Nephron (organoid): ENCODE results near the gene SEPTIN10.

Source experiments
- H3K27ac Mint-ChIP-seq, 3 experiments: 2 replicates each; pipeline ENCODE4 v1.8.0; 2020; ENCODE audit warnings: mixed read lengths in 3 of 3, mild to moderate bottlenecking in 2 of 3, moderate library complexity in 1 of 3
- H3K27me3 Mint-ChIP-seq: 2 replicates; pipeline ENCODE4 v1.8.0; 2021; ENCODE audit warnings: low read depth, mild to moderate bottlenecking, moderate library complexity, mixed read lengths
- H3K36me3 Mint-ChIP-seq: 2 replicates; pipeline ENCODE4 v1.8.0; 2020; ENCODE audit warnings: low read depth, mixed read lengths
- H3K4me1 Mint-ChIP-seq: 2 replicates; pipeline ENCODE4 v1.8.0; 2020; ENCODE audit warnings: mixed read lengths
- H3K4me3 Mint-ChIP-seq, 3 experiments: 2 replicates each; pipeline ENCODE4 v1.8.0; 2020; ENCODE audit warnings: mild to moderate bottlenecking in 3 of 3, mixed read lengths in 3 of 3, moderate library complexity in 2 of 3
- H3K9me3 Mint-ChIP-seq: 2 replicates; pipeline ENCODE4 v1.8.0; 2020; ENCODE audit warnings: mixed read lengths
- TF ChIP-seq, protein P1 (sequence below), 3 experiments: fragments of 200-600 bp; sonication (generic); IDR thresholded peaks; one replicate each; pipeline ENCODE4 v1.5.0; 2021; ENCODE audit warnings: antibody characterized with exemption in 3 of 3; ENCODE audit not compliant: unreplicated experiment in 3 of 3

The SEPTIN10 gene

DNA sequence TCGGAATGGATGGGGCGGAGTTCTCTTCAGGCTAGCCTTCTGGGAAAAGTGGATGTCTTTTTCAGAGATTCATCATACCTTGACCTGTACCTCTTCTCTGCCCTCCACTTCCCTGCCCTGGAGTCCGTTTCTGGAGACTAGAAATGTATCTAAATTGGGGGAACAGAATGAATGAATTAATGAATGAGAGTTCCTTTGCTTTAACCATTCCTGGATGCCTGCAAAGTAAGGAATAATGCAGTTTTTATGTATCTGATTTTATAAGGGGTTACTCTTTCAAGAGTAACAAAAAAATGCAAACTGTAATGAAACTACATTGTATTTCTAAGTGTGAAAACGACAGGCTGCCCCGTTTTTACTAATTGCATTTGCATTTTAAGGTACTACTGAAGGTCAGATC is 2.4 kb upstream of the SEPTIN10 start:
- H3K4me3 Mint-ChIP-seq = peak overlapping the region; percentile 80 to 91 (median 85)
- H3K36me3 Mint-ChIP-seq = peaks cover 4% of the 10 kb centered on the region
- H3K9me3 Mint-ChIP-seq = no peaks in the 10 kb centered on the region
- peaks cover 33% of the 10 kb centered on the region for H3K4me1 Mint-ChIP-seq
- peak overlapping the region; percentile 46 to 65 (median 50) for H3K27ac Mint-ChIP-seq
- TF ChIP-seq, protein P1, sequence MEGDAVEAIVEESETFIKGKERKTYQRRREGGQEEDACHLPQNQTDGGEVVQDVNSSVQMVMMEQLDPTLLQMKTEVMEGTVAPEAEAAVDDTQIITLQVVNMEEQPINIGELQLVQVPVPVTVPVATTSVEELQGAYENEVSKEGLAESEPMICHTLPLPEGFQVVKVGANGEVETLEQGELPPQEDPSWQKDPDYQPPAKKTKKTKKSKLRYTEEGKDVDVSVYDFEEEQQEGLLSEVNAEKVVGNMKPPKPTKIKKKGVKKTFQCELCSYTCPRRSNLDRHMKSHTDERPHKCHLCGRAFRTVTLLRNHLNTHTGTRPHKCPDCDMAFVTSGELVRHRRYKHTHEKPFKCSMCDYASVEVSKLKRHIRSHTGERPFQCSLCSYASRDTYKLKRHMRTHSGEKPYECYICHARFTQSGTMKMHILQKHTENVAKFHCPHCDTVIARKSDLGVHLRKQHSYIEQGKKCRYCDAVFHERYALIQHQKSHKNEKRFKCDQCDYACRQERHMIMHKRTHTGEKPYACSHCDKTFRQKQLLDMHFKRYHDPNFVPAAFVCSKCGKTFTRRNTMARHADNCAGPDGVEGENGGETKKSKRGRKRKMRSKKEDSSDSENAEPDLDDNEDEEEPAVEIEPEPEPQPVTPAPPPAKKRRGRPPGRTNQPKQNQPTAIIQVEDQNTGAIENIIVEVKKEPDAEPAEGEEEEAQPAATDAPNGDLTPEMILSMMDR (IDR thresholded peaks at IDR 0.05; ENCODE audit: unreplicated experiment in 3 of 3) = no peak
- peaks cover 10% of the 10 kb centered on the region for H3K27me3 Mint-ChIP-seq

DNA sequence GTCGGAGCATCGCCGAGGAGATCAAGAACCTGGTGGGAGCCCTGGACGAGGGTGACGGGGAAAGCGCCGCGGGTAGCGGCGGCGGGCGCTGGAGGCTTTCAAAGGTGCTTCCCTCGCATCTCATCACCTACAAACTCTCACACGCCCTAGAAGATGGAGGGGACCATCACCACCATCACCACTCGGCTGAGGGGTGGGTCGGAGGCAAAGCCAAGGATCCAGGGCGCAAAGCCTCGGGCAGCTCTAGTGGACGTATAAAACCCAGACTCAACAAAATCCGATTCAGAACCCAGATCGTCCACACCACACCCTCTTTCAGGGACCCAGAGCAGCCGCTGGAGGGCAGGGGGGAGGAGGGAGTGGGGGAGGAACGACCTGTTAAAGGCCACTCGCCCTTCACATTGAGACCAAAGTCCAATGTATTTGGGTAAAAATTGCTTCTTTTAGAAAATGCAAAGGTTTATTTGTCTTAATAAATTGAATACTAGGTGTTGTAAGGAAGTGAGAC is 1.9 kb upstream of the SEPTIN10 start:
- TF ChIP-seq, protein P1 (IDR thresholded peaks at IDR 0.05; ENCODE audit: unreplicated experiment in 3 of 3) = no peak
- no peaks in the 10 kb centered on the region for H3K9me3 Mint-ChIP-seq

DNA sequence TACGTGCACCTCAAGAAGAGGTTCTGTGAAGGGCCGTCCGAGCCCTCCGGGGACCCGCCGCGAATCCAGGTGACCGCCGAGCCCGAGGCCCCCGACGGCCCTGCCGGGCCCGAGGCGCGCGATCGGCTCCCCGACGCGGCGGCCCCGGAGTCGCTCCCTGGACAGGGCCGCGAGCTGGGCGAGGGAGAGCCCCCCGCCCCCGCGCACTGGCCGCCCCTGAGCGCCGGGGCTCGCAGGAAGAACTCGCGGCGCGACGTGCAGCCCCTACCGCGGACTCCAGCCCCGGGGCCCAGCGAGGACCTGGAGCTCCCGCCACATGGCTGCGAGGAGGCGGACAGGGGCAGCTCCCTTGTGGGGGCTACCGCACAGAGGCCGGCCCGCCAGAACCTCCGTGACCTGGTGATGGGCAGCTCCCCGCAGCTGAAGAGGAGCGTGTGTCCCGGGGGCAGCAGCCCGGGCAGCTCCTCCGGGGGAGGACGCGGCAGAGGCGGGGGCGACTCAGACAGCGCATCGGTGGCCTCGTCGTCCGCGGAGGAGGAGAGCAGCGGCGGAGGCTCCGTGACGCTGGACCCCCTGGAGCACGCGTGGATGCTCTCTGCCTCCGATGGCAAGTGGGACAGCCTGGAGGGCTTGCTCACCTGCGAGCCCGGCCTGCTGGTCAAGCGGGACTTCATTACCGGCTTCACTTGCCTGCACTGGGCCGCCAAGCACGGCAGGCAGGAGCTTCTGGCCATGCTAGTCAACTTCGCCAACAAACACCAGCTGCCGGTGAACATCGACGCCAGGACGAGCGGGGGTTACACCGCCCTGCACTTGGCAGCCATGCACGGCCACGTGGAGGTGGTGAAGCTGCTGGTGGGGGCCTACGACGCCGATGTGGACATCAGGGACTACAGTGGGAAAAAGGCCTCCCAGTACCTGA is 1.2 kb upstream of the SEPTIN10 start:
- Mint-ChIP-seq H3K9me3 (no peaks in the 10 kb centered on the region), H3K4me1 (peaks cover 33% of the 10 kb centered on the region), H3K27ac (peak overlapping the region in 1 of 3 experiments; percentile 50), H3K36me3 (peaks cover 4% of the 10 kb centered on the region), H3K4me3 (peak overlapping the region; percentile 80 to 91 (median 85)), H3K27me3 (peaks cover 10% of the 10 kb centered on the region)
- TF ChIP-seq, protein P1 (IDR thresholded peaks at IDR 0.05; ENCODE audit: unreplicated experiment in 3 of 3) = no peak

More for the DNA sequence above, 1.9 kb upstream of the SEPTIN10 start:
- peaks cover 4% of the 10 kb centered on the region for H3K36me3 Mint-ChIP-seq
- H3K4me3 Mint-ChIP-seq = peak overlapping the region; percentile 80 to 91 (median 85)
- H3K27me3 Mint-ChIP-seq = peaks cover 10% of the 10 kb centered on the region
- H3K4me1 Mint-ChIP-seq = peaks cover 33% of the 10 kb centered on the region
- peak overlapping the region; percentile 46 to 65 (median 50) for H3K27ac Mint-ChIP-seq

DNA sequence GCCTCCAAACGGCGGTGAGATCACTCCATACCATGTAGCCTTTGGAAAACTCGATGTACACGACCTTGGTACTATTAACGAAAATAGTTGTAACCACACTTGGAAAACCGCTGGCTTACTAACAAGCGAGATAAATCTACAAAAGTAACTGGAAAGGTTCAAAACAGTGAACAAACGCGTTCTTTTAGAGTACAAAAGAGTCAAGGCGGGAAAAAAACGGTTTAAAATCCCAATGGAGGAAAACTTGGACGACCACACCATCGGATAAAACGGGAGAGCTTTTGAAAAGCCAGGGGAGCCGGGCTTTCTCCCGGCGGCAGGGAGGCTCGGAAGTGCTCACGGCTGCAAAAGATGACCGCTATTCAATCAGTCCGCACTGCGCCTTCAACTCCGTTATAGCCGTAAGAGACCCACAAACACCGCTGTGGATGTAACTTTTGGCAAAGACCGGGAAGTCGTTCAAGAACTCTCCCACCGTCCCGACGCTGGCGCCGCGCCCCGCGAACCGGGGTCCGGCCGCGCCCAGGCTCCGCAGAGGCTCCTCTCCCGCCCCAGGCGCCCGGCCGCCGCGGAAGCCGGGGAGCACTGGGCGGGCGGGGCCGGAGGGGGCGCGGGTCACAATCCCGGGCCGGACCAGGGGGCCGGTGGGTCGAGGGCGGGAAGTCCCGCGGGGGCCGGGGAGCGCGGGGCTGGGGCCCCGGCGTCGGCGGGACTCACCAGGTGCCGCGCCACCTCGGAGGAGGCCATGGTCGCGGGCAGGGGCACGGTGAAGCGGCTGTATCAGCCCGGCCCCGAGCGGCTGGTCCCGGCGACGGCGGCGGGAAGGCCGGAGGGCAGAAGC is 465 bp downstream of the SEPTIN10 start:
- TF ChIP-seq, protein P1 (IDR thresholded peaks at IDR 0.05; ENCODE audit: unreplicated experiment in 3 of 3) = no peak
- H3K9me3 Mint-ChIP-seq = no peaks in the 10 kb centered on the region
- H3K27ac Mint-ChIP-seq = peak overlapping the region; percentile 95 to 99 (median 98)
- peaks cover 7% of the 10 kb centered on the region for H3K36me3 Mint-ChIP-seq
- H3K4me3 Mint-ChIP-seq = peak overlapping the region; percentile 95 to 100 (median 97)
- peaks cover 46% of the 10 kb centered on the region for H3K4me1 Mint-ChIP-seq
- peaks cover 10% of the 10 kb centered on the region for H3K27me3 Mint-ChIP-seq

DNA sequence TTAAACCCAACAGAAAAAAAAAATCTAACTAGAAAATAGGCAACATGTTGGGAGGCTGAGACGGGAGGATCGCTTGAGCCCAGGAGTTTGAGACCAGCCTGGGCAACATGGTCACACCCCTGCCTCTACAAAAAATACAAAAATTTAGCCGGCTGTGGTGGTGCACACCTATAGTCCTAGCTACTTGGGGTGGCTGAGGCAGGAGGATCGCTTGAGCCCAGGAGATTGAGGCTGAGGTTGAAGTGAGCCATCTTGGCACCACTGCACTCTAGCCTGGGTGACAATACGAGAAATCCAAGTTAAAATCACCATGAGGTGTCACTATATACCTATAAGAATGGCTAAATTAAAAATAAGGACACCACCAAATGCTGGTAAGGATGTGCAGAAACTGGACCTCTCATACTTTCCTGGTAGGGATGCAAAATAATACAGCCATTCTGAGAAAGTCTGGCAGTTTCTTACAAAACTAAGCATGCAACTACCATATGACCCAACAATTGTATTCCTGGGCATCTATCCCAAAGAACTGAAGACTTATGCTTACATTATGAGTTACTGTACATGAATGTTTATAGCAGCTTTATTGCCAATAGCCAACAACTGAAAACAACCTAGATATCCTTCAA is 2.2 kb downstream of the SEPTIN10 start:
- TF ChIP-seq, protein P1 (IDR thresholded peaks at IDR 0.05; ENCODE audit: unreplicated experiment in 3 of 3) = no peak
- Mint-ChIP-seq H3K4me1 (peaks cover 54% of the 10 kb centered on the region), H3K4me3 (peak overlapping the region; percentile 95 to 100 (median 97)), H3K36me3 (peaks cover 7% of the 10 kb centered on the region), H3K27ac (peak overlapping the region; percentile 95 to 98 (median 98)), H3K27me3 (peaks cover 10% of the 10 kb centered on the region), H3K9me3 (no peaks in the 10 kb centered on the region)
